Fibroblast of villous mesenchyme (primary cell): ENCODE results near the gene YPEL1. TPM values are rescaled to one million over a fixed set of nuclear protein-coding genes. Genes with fewer than 3 reads are reported as not detected.
A peak's percentile ranks its signal among the peaks of the same experiment; 100 is the strongest.

ENCODE experiments used
- DNase-seq: peaks from one replicate; pipeline ENCODE4 v3.0.0-alpha.2; 2010; ENCODE audit warnings: low read depth
- H3K4me3 ChIP-seq: 2 replicates; pipeline ENCODE4 v1.5.1; 2011; ENCODE audit warnings: low read depth, mild to moderate bottlenecking, low read length
- total RNA-seq: library from RNA; depleted of rRNA; stranded (reverse); fragments of >200 nt; gene quantifications from 2 replicates; pipeline ENCODE4 v1.2.3, GENCODE V29; 2012
- TF ChIP-seq, protein P1 (sequence below): IDR thresholded peaks from 2 replicates; pipeline ENCODE4 v1.5.1; 2012; ENCODE audit warnings: low read depth, mild to moderate bottlenecking, low read length; ENCODE audit not compliant: insufficient read depth

Gene YPEL1
- total RNA-seq, 1 donor: under 0.01 TPM

DNA sequence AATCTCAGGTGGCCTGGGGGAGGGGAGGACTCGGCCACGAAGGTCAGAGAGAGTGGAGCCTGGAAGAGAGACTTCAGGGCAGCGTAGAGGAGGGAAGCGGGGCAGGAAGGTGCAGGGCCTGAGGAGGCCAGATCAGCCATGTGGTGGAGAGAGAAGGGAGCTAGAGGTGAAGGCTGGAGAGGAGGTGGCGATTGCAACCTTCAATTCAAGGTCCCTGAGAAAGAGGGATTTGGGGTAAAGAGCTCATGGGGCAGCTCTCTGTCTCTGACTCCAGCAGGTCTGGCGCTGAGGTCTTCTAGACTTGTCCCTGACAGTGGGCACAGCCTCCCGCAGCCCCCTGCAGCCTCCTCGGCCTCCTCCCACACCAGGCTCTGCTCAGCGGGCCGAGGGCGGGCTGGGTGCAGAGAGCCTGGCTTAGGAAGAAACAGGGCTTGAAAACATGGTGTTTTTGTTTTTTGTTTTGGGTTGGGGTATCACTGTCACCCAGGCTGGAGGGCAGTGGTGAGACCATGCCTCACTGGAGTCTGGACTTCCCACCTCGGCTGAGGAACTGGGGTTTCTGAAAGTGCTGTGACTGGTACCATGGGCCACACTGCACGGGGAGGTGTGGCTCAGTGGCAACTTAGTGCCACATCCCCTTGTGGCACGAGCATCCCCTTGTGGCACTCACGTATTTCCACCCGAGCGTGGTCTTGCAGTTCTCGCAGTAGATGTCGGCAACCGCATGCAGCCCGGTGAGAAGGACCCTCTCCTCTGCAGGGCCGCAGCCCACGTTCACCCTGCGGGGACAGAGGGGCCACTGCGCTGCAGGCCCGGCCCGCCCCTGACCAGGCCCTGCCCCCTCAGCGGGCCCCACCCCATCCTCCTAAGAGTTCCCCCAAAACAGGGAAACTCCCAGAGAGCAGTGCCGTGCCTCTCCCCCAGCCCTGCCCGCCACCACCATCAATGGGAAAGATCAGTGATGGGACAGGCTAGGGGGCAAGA, 32.6 kb downstream of the YPEL1 start:
- DNase-seq: no peak
- no peak overlapping the region for H3K4me3 ChIP-seq
- TF ChIP-seq, protein P1, sequence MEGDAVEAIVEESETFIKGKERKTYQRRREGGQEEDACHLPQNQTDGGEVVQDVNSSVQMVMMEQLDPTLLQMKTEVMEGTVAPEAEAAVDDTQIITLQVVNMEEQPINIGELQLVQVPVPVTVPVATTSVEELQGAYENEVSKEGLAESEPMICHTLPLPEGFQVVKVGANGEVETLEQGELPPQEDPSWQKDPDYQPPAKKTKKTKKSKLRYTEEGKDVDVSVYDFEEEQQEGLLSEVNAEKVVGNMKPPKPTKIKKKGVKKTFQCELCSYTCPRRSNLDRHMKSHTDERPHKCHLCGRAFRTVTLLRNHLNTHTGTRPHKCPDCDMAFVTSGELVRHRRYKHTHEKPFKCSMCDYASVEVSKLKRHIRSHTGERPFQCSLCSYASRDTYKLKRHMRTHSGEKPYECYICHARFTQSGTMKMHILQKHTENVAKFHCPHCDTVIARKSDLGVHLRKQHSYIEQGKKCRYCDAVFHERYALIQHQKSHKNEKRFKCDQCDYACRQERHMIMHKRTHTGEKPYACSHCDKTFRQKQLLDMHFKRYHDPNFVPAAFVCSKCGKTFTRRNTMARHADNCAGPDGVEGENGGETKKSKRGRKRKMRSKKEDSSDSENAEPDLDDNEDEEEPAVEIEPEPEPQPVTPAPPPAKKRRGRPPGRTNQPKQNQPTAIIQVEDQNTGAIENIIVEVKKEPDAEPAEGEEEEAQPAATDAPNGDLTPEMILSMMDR: no peak

DNA sequence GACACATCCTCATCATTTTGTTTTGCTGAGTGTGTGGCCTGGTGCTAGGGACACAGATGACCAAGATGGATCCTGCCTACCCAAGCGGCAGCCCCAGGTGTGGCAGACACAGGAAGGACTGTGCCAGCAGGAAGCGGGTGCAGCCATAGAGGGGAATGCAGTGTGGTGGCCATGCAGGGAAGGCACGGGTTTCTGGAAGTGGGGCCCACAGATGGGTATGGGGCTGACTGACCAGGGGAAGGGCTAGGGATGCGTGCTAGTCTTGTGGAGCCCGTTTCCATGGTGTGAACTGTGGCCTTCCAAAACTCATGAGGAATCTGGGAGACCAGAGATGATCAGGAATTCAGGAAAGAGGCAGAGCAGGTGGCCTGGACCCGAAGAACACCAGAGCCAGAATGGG, 33.5 kb downstream of the YPEL1 start:
- no peak for DNase-seq
- TF ChIP-seq, protein P1: no peak

DNA sequence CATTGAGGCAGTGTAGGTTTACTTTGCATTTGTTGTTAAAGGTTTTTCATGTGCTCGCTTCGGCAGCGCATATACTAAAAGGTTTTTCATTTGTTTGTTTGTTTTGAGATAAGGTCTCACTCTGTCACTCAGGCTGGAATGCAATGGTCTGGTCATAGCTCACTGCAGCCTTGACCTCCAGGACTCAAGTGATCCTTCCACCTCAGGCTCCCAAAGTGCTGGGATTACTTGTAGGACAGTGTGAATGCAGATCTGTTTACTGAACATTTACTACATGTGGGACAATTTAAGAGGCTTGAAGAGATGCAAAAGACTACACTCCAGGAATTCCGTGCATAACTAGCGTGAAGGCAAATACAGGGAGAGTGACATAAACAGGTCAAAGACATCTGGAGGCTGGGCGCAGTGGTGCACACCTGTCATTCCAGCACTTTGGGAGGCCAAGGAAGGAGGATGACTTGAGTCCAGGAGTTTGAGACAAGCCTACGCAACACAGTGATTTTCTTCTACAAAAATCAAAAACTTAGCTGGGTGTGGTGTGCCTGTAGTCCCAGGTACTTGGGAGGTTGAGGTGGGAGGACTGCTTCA, 34.1 kb downstream of the YPEL1 start:
- TF ChIP-seq, protein P1: no peak
- no peak overlapping the region for H3K4me3 ChIP-seq
- DNase-seq: no peak

More for the DNA sequence above, 33.5 kb downstream of the YPEL1 start:
- H3K4me3 ChIP-seq: no peak overlapping the region

DNA sequence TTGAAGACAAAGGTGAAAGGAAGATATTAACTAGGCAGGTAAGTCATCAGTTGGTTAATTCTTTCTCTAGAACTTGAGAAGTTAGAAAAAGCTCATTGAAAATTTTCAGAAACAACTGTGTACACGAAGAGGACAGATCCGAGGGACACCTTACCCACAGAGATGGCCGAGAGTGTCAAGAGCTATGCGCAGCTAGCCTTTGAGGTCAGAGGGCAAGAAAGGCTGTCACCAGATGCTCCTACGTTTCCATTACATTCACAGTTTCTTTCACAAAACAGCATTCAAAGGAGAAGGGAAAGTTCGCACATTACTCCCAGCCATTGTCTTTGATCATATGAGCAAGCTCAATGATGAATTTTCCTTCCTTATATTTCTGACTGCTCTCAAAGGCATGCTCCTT, 34.8 kb downstream of the YPEL1 start:
- TF ChIP-seq, protein P1: no peak
- DNase-seq: no peak
- no peak overlapping the region for H3K4me3 ChIP-seq

- DNase-seq: no peak
- TF ChIP-seq, protein P1: no peak
These were observed 36.0 kb downstream of the YPEL1 start for GRCh38 chr22:21699643-21700042.

DNA sequence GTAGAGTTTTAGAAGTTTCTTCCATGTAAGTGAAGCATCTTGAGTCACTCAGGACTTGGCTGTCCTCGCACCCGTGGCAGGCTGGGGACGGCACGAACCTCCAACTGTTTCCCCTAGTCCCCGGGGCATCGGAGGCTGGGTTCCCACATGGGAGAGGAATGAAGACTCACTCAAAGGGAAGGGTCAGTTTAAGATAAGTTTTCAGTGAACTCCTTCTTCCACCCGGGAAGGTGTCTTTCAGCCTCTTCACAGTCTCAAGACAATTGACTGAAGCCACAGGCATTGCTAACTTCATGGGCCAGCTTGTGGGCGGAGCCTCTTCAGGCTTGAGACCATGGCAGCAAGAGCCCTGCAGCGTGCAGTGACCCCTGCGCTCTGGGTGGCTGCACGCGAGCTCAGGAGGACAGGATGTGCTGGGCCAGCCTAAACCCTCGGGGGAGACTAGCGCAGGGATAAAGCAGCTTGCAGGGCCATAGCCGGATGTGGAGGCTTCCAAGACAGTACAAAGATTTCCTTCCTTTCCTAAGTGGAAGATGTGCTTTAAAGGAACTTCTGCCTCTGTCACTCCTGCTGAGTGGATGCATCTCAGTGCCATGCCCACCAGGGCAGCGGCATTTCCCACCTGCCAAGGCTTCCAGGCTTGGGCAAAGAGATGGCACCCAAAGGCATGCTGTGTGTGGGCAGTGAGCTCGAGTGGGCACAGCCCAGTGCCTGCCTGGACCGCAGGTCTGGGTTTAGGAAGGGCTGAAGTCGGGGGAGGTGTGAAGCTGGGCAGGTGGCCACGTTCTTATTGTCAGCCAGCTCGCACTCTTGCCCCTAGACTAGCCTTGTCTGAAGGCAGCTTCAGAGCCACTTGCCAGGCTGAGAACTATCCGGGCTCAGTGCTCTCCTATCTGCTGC, 36.9 kb downstream of the YPEL1 start:
- peak; percentile 47 for DNase-seq
- TF ChIP-seq, protein P1: no peak
- H3K4me3 ChIP-seq: no peak overlapping the region

More at GRCh38 chr22:21699643-21700042, 36.0 kb downstream of the YPEL1 start:
- no peak overlapping the region for H3K4me3 ChIP-seq
